Breast epithelium (tissue), 4 donors: ENCODE measurements around the gene FAM110D. TPM values are rescaled to one million over a fixed set of nuclear protein-coding genes. Genes with fewer than 3 reads are reported as not detected.

Experiments used
- DNase-seq, 2 donors: peaks; one replicate each; pipeline ENCODE4 v3.0.0-alpha.2; 2019; ENCODE audit warnings: low spot score in 2 of 2
- H3K27ac ChIP-seq, 2 donors: fragments of 200-600 bp; sonication (generic) in 1 of 2; one replicate each; pipeline ENCODE4 v1.5.1; 2016 to 2019; ENCODE audit warnings: mild to moderate bottlenecking in 1 of 2
- H3K27me3 ChIP-seq, 2 donors: fragments of 200-600 bp; sonication (generic) in 1 of 2; one replicate each; pipeline versions ENCODE4 v1.5.1 to v1.6.0; 2017 to 2019; ENCODE audit warnings: control low read depth in 1 of 2, mild to moderate bottlenecking in 1 of 2
- H3K36me3 ChIP-seq: fragments of 200-600 bp; one replicate; pipeline ENCODE4 v1.5.1; 2019
- H3K4me1 ChIP-seq, 2 donors: fragments of 200-600 bp; sonication (generic); one replicate each; pipeline ENCODE4 v1.5.1; 2016 to 2019; ENCODE audit warnings: control low read depth in 1 of 2
- H3K4me3 ChIP-seq, 3 donors: fragments of 200-600 bp; sonication (generic); 1 replicate in 2 of 3; 2 replicates in 1 of 3; pipeline ENCODE4 v1.5.1; 2016 to 2019; ENCODE audit warnings: mild to moderate bottlenecking in 3 of 3, moderate library complexity in 2 of 3
- H3K9me3 ChIP-seq, 2 donors: fragments of 200-600 bp; sonication (generic) in 1 of 2; one replicate each; pipeline ENCODE4 v1.5.1; 2016 to 2019; ENCODE audit warnings: control low read depth in 1 of 2
- CTCF ChIP-seq, 3 donors: fragments of 450-650 bp; IDR thresholded peaks; one replicate each; pipeline ENCODE4 v1.5.1; 2016 to 2017; ENCODE audit warnings: antibody characterized with exemption in 3 of 3, mild to moderate bottlenecking in 3 of 3, moderate library complexity in 3 of 3
- POLR2A ChIP-seq: fragments of 450-650 bp; IDR thresholded peaks from one replicate; pipeline ENCODE4 v1.6.1; 2016; ENCODE audit warnings: antibody characterized with exemption, mild to moderate bottlenecking, moderate library complexity
- POLR2AphosphoS5 ChIP-seq, 3 donors: sonication (generic); formaldehyde crosslinking; IDR thresholded peaks; one replicate each; pipeline ENCODE4 v1.6.1; 2017; ENCODE audit warnings: antibody characterized with exemption in 3 of 3
- intact Hi-C: fragments of 100-400 bp; cut with DNase I; formaldehyde crosslinking; loops from one replicate; pipeline ENCODE4 v1.15.1; 2023; ENCODE audit warnings: low total_unique reads
- total RNA-seq, 3 donors: library from RNA; depleted of rRNA; stranded (reverse); fragments of >200 nt; gene quantifications; one replicate each; pipeline ENCODE4 v1.1.0, GENCODE V29; 2016

Gene FAM110D
- total RNA-seq, 3 donors from 2014 or later: 3.4 to 9.1 (median 6.2) TPM

- Histone ChIP-seq H3K4me3 (no peak overlapping the region), H3K27me3 (no peaks in the 10 kb centered on the region), H3K4me1 (no peaks in the 10 kb centered on the region), H3K36me3 (no peaks in the 10 kb centered on the region), H3K27ac (peak overlapping the region; percentile 8 to 22), H3K9me3 (no peaks in the 10 kb centered on the region)
- TF ChIP-seq CTCF (IDR thresholded peaks at IDR 0.05): no peak
- intact Hi-C loops: no loop called here
- no peak for DNase-seq
These were observed 35.6 kb upstream of the FAM110D start for GRCh38 chr1:26122988-26123973.

- TF ChIP-seq CTCF (IDR thresholded peaks at IDR 0.05): no peak
- TF ChIP-seq POLR2A: no peak
- H3K36me3 ChIP-seq: no peaks in the 10 kb centered on the region
- H3K27me3 ChIP-seq: no peaks in the 10 kb centered on the region
- no peak overlapping the region for H3K4me3 ChIP-seq
- no peak for DNase-seq
- intact Hi-C loops: no loop called here
- H3K9me3 ChIP-seq: no peaks in the 10 kb centered on the region
- H3K4me1 ChIP-seq: no peaks in the 10 kb centered on the region
- peak overlapping the region in 1 of 2 donors; percentile 15 for H3K27ac ChIP-seq
These were observed 34.2 kb upstream of the FAM110D start for GRCh38 chr1:26124418-26125331.

- Histone ChIP-seq H3K4me3 (no peak overlapping the region), H3K36me3 (no peaks in the 10 kb centered on the region), H3K27ac (peak overlapping the region in 1 of 2 donors; percentile 78), H3K9me3 (no peaks in the 10 kb centered on the region), H3K4me1 (no peaks in the 10 kb centered on the region), H3K27me3 (no peaks in the 10 kb centered on the region)
- intact Hi-C loops: no loop called here
- DNase-seq: no peak
- TF ChIP-seq POLR2A: no peak
- no peak for TF ChIP-seq CTCF (IDR thresholded peaks at IDR 0.05)
- no peak for TF ChIP-seq POLR2AphosphoS5 (IDR thresholded peaks at IDR 0.05)
These were observed 33.5 kb upstream of the FAM110D start for GRCh38 chr1:26125382-26125781.

- Histone ChIP-seq H3K27ac (peak overlapping the region; percentile 67 to 78), H3K4me1 (no peaks in the 10 kb centered on the region), H3K36me3 (no peaks in the 10 kb centered on the region), H3K4me3 (no peak overlapping the region), H3K27me3 (no peaks in the 10 kb centered on the region), H3K9me3 (no peaks in the 10 kb centered on the region)
- intact Hi-C loops: no loop called here
- no peak for DNase-seq
- no peak for TF ChIP-seq POLR2AphosphoS5 (IDR thresholded peaks at IDR 0.05)
- no peak for TF ChIP-seq POLR2A
- no peak for TF ChIP-seq CTCF (IDR thresholded peaks at IDR 0.05)
These were observed 32.9 kb upstream of the FAM110D start for GRCh38 chr1:26125946-26126320.
